ENCODE results near the gene MINDY1.

DNA sequence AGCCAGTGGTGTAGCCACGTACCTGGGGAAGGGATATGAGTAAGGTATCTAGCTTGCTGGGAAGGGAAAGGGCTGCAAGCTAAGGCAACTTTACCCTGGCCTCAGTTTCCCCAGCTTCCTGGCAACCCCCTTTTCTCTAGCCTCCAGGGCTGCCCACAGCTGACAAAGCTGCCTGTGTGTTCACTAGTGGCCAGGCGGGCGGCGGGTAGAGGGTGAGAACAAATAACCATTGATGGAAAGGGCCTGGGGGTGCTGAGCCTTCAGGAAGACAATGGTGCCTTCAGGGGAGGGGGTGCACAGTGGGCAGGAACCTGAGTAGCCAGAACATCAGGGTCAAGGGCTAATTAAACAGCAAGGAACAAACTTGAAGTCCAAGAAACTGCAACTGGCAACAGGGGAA, 38.2 kb downstream of the MINDY1 start:
- TF ChIP-seq POLR2A (IDR thresholded peaks at IDR 0.05; ENCODE audit: low read depth, low read length) (no peak), EZH2 (IDR thresholded peaks at IDR 0.05; ENCODE audit: borderline replicate concordance, low read depth, low read length, severe bottlenecking) (no peak), POLR2AphosphoS5 (IDR thresholded peaks at IDR 0.05; ENCODE audit: insufficient read depth, low read depth, low read length) (no peak), MYC (IDR thresholded peaks at IDR 0.05; ENCODE audit: low read depth, low read length) (no peak), JUN (IDR thresholded peaks at IDR 0.05; ENCODE audit: borderline replicate concordance, insufficient read depth, insufficient read length, low read depth) (no peak), GATA2 (IDR thresholded peaks at IDR 0.05; ENCODE audit: insufficient read depth, insufficient read length, low read depth, low read length) (no peak), FOS (IDR thresholded peaks at IDR 0.05; ENCODE audit: borderline replicate concordance, insufficient read depth, low read length) (no peak)
- TF ChIP-seq, protein P1, sequence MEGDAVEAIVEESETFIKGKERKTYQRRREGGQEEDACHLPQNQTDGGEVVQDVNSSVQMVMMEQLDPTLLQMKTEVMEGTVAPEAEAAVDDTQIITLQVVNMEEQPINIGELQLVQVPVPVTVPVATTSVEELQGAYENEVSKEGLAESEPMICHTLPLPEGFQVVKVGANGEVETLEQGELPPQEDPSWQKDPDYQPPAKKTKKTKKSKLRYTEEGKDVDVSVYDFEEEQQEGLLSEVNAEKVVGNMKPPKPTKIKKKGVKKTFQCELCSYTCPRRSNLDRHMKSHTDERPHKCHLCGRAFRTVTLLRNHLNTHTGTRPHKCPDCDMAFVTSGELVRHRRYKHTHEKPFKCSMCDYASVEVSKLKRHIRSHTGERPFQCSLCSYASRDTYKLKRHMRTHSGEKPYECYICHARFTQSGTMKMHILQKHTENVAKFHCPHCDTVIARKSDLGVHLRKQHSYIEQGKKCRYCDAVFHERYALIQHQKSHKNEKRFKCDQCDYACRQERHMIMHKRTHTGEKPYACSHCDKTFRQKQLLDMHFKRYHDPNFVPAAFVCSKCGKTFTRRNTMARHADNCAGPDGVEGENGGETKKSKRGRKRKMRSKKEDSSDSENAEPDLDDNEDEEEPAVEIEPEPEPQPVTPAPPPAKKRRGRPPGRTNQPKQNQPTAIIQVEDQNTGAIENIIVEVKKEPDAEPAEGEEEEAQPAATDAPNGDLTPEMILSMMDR (IDR thresholded peaks at IDR 0.05; ENCODE audit: extremely low read depth in 1 of 2, insufficient read depth in 1 of 2, low read depth in 1 of 2, low read length in 2 of 2) = no peak
- TF ChIP-seq, protein P2, sequence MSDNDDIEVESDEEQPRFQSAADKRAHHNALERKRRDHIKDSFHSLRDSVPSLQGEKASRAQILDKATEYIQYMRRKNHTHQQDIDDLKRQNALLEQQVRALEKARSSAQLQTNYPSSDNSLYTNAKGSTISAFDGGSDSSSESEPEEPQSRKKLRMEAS (IDR thresholded peaks at IDR 0.05; ENCODE audit: insufficient read depth, insufficient read length) = no peak

Measured in endothelial cell of umbilical vein (primary cell).